Activated CD8-positive, alpha-beta memory T cell treated with anti-CD3 and anti-CD28 coated beads for 1 hour (primary cell): ENCODE measurements around the gene UBE2G1.
"Not testable (repeated sequence)": the region's sequence is repeated elsewhere in the genome, so short reads cannot be mapped to it uniquely, and the experiment has no call there.

Experiments used
- DNase-seq, 2 donors: peaks; one replicate each; pipeline ENCODE4 v3.0.0-alpha.2; 2020; ENCODE audit warnings: low read depth in 1 of 2; ENCODE audit errors: extremely low read depth in 1 of 2

UBE2G1 gene

DNA sequence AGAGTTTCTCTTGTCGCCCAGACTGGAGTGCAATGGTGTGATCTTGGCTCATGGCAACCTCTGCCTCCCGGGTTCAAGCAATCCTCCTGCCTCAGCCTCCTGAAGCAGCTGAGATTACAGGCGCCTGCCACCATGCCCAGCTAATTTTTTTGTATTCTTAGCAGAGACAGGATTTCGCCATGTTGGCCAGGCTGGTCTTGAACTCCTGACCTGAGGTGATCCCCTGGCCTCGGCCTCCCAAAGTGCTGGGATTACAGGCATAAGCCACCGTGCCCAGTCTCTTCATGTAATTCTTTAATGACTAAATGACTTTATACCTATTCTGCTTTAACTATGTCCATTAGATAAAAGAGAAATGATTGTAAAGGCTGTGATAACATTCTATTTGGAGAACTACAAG, 111.2 kb downstream of the UBE2G1 start:
- DNase-seq = not testable (repeated sequence)

DNA sequence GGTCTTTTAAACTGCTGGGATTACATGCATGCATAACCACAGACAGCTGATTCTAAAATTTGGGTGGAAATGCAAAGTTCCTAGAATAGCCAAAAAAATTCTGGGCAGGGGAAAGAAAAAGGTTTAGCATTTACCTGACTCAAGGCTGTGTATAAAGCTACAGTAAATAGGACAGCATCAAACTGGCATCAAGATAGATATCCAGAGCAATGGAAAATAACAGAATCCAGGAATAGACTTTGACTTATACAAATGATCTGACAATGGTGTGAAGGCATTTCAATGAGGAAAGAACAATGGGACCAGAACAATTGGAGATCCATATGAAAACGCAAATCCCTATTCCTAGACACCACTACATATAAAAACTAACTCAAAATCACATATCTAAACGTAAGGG, 115.6 kb downstream of the UBE2G1 start:
- no peak for DNase-seq

DNA sequence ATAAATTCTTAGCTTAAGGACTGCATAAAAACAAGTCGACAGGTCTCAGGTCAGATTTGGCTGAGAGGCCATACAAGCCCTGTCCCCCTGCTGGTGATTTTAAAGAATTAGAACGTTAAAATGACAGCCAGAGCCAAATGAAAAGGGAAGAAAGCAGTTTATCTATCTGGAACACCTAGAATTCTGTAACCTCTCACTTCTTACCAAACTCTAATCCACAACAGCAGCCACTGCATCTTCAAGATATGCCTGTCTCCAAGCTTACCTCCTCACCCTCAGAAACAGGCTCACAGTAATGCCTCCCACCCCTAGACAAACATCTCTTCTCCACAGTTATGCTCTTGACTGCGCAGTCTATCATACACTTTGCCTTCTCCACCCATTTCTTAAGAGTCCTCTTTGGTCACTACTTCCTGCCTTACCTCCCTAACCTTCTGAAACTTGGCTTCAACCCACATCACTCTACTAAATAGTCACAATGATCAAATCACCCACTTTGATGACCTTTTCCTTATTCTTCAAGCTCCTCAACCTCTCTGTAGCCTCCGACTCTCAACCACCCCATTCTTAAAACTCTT, 116.9 kb downstream of the UBE2G1 start:
- no peak for DNase-seq

DNA sequence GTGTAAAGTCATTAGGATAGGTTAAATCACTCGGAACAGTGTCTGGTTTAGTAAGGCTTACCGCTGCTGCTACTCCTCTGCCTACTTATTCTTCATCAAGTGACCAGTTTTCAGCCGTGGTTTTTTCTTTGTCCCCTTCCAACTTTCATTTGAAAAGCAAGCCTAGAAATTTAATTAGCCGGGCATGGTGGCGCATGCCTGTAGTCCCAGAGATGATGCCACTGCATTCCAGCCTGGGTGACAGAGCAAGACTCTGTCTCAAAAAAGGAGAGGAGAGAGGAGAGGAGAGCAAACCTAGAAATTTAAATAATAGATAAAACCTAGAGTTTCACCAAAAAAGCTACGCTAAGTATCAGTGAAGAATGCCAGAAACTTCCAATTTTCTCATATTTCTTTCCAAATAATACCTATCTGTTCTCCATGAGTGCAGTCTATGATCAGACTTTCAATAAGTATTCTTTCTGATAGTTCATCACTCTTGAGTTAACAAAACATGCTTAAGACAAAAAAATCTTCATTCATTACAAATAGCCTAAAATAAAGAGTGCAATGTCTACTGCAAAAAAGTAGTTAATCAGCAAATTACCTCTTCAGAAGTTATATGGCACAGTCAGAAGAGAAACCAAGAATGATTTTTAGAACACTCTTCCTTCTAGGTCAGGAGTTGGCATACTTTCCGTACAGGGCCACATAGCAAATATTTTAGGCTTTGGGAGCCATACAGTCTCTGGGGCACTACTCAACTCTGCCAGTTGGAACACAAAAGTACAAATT, 117.8 kb downstream of the UBE2G1 start:
- no peak for DNase-seq

DNA sequence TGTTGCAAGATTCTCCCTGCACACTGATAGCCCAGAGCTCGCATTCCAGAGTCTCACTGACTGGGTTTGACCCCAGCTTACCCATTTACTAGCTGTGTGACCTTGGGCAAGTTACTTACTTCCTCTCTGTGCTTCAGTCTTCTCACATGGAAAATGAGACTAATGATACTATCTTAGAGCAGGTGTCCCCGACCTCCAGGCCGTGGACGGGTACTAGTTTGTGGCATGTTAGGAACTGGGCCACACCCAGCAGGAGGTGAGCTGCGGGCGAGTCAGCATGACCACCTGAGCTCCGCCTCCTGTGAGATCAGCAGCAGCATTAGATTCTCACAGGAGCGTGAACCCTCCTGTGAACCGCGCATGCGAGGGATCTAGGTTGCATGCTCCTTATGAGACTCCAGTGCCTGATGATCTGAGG, 118.5 kb downstream of the UBE2G1 start:
- DNase-seq = no peak

DNA sequence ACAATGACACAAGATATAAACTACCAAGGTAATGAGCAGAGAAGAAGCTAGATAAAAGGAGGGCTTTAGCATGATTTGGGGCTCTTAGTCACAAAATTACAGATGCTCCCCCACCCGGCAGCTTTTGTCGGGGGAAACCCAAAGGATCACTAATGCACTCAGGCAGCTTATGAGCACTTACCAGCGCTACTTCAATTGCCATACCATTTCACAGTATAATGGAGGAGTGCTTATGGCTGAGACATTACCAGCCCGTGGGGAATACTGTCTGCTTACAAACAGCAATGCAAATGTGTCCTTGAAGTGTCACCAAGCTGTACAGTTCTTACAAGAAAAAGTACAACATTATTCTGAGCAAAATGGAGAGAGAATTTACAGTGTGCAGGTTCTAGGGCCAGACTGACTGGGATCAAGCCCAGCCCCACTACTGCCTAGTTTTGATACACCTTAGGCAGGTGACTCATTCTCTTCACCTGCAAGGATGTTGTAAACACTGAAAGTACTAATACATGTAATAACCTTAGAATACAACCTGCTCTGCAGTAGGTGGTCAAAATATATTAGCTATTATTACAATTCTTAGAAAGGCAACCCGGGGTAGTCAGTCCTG, 119.0 kb downstream of the UBE2G1 start:
- no peak for DNase-seq

DNA sequence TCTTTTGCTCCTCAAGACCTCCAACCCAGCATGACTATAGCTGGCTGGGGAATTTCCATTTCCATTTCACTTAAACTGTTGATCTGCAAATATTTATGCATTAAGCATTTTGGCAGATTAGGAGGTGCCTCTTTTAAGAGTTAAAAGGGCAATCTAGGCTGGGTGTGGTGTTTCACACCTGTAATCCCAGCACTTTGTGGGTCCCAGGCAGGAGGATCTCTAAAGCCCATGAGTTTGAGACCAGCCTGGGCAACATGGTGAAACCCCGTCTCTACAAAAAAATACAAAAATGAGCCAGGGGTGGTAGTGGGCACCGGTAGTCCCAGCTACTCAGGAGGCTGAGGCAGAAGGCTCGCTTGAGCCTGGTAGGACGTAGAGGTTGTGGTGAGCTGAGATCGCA, 119.8 kb downstream of the UBE2G1 start:
- DNase-seq = no peak

DNA sequence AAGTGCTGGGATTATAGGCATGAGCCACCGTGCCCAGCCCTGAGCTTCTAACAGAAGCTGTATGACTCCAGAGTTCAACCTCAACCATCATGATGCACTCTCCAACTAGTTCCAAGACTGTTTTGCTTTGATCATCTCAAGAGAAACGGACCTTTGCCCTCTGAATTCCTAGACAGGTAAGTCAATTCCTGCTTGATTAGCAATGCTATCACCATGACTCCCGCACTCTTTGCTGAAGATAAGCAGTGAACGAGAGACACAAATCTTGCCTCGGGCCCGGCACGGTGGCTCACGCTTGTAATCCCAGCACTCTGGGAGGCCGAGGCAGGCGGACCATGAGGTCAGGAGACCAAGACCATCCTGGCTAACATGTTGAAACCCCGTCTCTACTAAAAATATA, 124.9 kb downstream of the UBE2G1 start:
- DNase-seq = no peak

DNA sequence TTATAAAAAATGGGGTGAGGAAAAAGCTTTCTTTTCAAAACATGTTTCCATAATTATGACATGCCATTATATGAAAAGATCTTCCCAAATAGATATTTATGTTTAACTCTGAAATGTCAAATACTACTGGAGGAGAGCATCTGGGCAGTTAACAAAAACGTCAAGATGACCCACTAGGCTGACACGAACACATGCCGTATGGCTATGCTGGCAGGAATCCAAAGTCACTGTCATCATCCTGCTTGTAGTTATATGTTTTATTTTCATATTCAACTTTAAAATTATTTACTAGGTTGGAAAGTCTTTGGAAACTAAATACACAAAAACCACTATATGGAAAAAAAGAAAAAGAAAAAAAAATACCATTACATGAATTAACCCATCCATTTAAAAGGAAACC, 130.0 kb downstream of the UBE2G1 start:
- no peak for DNase-seq

DNA sequence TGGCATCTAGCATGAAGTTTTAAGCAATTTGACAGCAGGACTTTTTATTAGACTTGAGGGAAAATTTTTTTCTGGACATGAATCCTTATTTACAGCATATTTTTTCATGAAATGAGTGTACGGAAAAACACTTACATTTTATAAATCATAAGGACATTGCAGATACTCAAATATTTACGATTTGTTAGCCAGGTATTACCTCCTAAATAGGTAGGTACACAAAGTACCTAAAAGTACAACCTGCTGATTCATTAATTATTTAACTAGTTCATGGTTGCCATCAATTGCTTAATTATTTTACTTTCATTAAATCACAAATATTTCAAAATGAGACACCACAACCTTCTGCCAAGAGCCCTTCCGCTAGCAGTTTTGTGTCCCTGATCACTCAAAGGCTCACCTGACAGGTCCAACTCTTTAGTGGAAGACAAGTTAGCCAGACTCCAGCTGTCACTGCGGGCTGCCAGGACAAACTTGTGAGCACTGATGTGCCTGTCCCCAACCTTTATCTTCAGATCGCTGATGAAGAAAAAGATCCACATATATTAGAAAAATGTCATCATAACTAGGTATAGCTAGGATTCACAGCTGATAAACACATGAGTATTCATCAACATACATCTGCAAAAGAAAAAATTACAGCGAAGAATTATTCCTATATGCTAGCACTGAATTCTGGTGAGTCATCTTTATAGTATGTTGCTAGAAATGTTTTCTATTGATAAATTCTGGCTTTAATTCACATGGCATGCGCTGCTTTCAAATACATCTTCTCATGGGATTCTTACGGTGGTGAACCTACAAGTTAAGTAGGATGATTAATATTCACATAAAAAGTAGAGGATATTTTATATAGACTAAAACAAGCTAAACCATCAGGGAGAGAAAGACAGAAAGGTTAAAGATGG, 130.8 kb downstream of the UBE2G1 start:
- no peak for DNase-seq

DNA sequence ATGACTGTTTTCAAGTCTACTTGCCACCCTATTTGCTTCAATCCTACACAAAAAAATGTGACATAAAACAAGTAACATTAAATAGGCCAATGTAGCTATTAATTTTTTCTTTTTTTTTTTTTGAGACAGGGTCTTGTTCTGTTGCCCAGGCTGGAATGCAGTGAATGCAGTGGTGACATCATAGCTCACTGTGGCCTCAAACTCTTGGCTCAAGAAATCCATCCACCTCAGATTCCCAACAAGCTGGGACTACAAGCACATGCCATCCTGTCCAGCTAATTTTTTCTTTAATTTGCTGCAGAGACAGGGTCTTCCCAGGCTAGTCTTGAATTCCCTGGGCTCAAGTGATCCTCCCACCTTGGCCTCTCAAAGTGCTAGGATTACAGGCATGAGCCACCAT, 132.1 kb downstream of the UBE2G1 start:
- no peak for DNase-seq

DNA sequence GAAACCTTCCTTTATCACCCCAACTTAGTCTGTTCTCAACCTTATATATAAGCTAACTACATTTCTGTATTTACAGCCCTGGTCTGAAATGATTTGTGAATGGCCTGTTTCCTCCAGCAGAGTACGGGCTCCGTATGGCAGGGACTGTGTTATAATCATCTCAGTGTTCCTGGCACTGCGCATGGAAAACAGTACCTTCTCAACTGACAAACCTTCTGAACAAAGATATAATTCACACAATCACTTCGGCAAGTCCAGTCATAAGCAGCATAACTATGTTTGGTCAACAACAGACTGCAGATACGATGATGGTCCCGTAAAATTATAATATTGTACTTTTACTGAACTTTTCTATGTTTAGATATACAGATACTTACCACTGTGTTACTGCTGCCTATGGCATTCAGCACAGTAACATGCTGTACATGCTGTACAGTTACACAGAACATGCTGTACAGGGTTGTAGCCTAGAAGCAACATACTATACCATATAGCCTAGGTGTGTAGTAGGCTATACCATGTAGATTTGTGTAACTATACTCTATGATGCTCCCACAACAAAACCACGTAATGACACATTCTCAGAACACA, 132.7 kb downstream of the UBE2G1 start:
- DNase-seq = no peak

DNA sequence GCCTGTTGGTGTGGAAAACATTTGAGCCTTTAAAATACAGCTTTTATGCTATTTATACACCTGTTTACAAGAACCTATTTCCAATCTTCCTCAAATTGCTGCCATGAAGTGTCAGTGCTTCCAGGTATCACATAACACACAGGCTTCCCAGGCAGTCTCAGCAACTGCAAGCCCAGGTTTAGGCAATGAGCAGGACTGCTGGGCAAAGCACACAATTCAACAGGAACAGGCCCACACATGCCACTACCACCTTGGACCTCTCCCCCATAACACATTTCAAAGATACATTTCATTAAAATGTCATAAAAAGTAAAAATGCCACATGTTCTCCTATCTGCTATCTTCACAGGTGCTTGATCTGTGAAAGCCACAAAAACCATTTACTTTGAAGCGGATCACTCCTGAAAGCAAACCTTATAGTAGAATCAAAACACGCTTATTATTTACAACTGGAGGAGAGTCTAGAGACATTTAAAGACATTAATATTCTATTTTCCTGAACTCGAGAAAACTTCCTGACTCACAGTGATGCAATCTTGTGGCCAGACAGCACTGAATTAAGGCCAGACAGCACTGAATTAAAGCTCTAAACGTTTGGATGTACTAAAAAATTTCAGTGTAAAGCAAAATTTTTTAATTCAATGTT, 134.2 kb downstream of the UBE2G1 start:
- no peak for DNase-seq

DNA sequence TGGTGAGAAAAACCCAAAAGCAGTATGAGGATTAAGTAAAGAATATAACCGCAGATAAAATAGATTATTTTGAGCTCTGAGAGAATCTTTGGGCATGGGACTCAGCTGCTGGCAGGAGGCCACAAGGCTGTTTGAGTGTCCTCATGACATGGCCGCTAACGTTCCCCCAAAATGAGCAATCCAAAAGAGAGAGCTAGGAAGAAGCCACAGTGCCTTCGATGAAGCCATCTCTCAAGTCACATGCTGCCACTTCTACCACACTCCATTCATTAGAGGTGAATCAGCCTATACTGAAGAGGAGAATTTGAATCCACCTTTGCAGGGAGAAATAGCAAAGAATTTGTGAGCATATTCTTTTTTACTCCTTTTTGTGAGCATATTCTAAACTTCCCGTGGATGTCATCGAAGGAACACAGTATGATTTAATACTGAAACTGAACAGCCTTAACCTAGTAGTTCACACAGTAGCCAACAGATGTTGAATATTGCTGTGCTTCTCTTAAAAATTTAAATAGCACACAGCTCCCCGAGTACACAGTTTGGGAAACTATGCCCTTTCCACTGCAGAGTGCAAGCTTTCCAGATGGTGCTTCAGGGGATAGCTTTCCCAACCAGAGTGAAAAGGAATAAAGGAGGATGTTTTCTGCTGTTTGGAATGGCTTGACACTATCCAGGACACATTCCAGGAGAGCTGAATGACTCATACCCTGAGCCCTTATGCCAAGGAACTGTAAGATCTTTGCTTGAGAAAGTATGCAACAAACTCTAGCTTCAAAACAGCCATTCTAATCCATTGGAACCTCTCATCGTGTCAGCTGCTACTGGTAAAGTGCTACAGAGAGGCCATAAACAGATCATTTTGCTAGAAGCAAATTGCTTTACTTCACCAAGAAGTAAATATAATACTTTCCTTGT, 136.6 kb downstream of the UBE2G1 start:
- DNase-seq = no peak

DNA sequence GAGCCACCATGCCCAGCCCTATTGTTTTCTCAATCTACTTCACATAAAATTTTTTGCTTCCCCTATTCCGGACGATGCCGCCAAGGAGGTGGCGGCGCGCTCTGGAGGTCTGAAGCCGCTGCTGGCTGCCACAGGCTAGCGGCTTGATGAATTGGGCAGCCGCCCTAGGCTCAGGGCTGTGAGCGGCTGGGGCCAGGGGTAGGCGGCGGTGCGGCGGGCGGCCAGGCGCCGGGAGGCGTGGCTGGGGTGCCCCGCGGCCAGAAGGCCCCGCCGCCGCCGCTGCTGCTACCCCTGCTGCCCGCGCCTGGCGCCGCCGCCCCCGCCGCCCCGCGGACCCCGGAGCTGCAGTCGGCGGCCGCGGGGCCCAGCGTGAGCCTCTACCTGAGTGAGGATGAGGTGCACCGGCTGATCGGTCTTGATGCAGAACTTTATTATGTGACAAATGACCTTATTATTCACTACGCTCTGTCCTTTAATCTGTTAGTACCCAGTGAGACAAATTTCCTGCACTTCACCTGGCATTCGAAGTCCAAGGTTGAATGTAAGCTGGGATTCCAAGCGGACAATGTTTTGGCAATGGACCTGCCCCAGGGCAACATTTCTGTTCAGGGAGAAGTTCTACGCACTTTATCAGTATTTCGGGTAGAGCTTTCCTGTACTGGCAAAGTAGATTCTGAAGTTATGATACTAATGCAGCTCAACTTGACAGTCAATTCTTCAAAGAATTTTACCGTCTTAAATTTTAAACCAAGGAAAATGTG, 144.4 kb downstream of the UBE2G1 start:
- DNase-seq = no peak

DNA sequence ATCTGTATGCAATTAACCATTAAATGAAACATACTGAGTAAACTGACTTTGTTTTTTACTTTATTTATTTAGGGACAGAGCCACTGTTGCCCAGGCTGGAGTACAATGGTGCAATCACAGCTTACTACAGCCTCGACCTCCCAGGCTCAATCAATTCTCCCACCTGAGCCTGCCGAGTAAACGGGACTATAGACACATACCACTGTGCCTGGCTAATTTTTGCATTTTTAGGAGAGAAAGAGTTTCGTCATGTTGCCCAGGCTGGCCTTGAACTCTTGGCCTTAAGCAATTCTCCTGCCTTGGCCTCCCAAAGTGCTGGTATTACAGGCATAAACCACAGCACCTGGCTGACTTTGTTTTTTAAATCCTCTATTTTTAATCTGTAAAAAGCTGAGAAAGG, 145.3 kb downstream of the UBE2G1 start:
- DNase-seq = no peak

DNA sequence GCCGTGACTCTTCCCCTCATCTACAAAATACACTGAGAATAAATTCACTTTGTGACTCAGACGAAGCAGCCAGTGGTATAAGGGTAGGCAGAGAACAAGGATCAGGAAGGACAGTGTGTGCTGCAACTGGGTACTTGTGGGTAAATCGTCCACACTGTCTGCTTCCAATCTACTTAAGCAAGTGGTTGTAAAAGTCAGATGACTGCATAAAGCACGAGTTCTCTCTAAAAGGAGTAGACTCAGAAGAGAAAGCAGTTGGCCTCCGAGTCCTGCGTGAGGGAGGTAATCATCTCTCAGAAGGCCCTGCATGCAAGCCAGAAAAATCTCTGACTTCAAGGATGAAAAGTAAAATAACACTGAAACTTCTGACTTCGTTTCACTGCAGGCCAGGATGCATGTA, 145.8 kb downstream of the UBE2G1 start:
- no peak for DNase-seq
